ENCODE data around the gene DIPK1A.

DIPK1A gene

GRCh38 chr1:92876351-92876750 is 84.9 kb downstream of the DIPK1A start:
- no peak for DNase-seq (ENCODE audit: low read depth)

- DNase-seq (ENCODE audit: low read depth) = no peak
Observed at GRCh38 chr1:92874987-92875386, 86.3 kb downstream of the DIPK1A start.

DNA sequence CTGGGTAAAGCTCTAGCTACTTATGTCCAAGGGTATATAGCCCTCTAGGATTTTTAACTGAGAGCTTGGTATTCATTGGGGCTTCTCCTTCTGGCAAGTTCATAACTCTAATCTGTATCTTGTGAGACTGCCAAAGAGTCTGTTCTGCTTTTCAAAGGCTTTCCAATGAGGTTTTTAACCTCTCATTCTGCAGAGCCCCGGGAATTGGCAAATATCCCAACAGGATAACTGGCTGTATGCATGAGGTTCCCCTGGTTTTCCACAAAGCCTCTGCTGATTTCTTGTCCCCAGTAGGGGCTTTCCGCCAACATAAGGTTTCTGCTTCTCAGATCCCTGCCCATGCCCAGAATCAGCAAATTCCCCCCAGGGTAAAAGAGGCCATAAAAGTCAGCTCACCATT is 88.5 kb downstream of the DIPK1A start:
- no peak for DNase-seq (ENCODE audit: low read depth)

DNA sequence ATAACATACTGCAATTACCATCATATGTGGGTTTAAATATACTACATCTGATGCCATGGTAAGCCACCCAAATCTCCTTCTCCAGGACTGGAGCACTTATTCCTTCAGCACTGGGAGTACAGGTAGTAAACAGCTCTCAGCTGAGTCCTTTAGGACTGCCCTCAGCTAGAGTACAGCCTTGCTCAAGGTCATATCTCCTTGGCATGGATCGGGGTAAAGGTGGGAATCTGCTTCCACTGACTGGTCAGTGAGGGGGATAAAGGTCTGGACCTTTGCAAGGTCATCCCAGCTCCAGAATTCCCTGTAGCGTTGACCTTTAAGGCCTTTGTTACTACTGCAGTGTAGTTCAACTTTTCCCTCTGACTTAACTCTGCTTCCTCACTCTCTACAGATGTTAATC is 90.7 kb downstream of the DIPK1A start:
- no peak for DNase-seq (ENCODE audit: low read depth)

DNA sequence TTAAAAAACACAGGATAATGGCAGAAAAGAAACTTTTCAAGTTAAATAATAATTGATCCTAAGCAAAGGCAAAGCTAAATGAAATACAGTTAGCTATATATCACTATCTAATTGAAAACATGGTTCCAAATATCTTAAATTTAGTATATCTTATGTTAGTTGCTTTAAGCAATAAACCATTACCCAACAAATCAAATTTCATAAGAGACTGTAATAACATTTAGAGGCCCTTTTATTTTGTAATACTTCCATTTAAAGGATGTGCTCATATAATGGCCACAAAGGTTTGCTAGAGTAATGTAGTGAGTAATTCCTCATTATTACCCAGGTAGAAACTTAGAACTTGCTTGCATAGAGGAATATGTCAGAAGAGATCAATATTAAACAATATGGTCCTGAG is 97.1 kb downstream of the DIPK1A start:
- no peak for DNase-seq (ENCODE audit: low read depth)

- no peak for DNase-seq (ENCODE audit: low read depth)
Observed at GRCh38 chr1:92862605-92863004, 98.7 kb downstream of the DIPK1A start.

- DNase-seq (ENCODE audit: low read depth) = no peak
Observed at GRCh38 chr1:92859400-92860039, 101.7 kb downstream of the DIPK1A start.

- DNase-seq (ENCODE audit: low read depth) = no peak
Observed at GRCh38 chr1:92858564-92859399, 102.5 kb downstream of the DIPK1A start.

DNA sequence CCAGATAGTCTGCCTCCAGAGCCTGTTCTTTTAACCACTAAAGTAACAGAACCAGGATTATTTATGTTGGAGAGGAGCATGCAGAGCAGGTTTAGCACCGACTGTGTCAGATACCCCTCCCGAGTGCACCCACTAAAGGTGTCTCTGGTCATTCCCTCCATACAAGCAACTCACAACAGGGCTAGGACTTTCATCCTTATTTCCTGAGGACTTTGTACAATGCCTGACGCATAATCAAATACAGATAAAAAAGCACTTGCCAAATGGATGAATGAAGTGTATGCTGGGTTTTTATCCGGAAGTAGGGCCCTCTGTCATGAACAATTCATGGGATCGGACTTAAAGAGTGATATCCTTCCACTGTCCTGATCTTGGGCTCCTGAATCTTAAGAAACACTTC is 103.4 kb downstream of the DIPK1A start:
- DNase-seq (ENCODE audit: low read depth) = no peak

DNA sequence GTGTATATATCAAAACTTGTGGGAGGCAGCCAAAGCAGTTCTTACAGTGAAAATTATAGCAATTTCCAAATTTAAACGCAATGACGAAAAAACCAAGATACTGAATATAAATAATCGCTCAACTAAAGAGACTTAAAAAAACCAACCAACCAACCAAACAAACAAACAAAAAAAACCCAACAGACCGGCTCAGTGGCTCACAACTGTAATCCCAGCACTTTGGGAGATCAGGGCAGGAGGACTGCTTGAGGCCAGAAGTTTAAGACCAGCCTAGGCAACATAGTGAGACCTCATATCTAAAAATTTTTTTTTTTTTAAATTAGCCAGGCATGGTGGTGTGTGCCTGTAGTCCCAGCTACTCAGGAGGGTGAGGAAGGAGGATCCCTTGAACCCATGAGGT is 106.0 kb downstream of the DIPK1A start:
- no peak for DNase-seq (ENCODE audit: low read depth)

- no peak for DNase-seq (ENCODE audit: low read depth)
Observed at GRCh38 chr1:92854101-92854785, 107.0 kb downstream of the DIPK1A start.

DNA sequence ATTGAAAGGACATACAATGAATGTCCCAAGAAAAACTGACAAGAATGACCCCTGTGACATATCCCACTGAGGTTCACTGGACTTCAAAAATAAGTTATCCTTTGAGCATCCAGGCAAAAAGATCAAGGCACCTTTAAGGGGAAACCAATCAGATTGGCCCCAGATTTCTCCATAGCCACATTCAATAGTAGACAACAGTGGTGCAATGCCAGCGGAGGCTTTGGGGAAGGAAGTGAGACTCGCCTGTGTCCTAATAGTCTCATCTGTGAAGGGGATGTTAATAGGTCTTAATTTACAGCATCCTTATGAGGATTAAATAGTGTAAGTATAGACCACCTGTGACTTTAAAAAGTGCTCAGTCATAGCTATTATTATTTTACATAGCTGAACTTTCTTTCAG is 108.0 kb downstream of the DIPK1A start:
- no peak for DNase-seq (ENCODE audit: low read depth)

- no peak for DNase-seq (ENCODE audit: low read depth)
Observed at GRCh38 chr1:92851729-92852128, 109.5 kb downstream of the DIPK1A start.

- DNase-seq (ENCODE audit: low read depth) = no peak
Observed at GRCh38 chr1:92850019-92850418, 111.2 kb downstream of the DIPK1A start.

DNA sequence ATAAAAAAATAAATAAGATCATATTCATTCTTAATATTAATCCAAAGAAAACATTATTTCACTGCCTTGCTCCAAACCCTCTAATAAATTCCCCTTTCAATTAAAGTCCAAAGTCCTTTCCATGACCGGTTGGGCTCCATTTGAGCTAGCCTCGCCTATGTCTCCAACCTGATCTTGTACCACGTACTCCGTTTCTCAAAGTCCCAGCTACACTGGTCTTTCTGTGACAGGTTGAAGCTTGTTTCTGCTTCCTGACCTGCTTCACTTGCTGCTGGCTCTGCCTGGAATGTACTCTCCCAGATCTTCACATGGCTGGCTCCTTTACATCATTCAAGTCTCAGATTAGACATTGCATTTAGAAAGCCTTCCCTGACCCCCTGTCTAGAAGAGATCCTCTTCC is 113.1 kb downstream of the DIPK1A start:
- DNase-seq (ENCODE audit: low read depth) = no peak

DNA sequence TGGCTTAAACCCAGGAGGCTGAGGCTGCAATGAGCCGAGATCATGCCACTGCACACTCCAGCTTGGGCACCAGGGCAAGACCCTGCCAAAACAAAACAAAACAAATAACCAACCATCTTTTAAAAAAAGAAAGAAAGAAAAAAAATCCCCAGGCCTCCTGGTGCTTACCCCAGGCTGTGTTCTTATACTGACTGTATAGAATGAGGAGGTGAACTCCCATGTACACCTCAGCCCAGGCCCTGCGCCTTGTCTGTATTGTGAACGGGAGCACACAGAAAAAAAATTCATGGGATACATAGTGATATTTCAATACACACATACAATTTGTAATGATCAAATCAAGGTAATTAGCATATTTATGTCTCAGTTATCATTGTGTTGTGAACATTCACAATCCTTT is 115.4 kb downstream of the DIPK1A start:
- DNase-seq (ENCODE audit: low read depth) = no peak

DNA sequence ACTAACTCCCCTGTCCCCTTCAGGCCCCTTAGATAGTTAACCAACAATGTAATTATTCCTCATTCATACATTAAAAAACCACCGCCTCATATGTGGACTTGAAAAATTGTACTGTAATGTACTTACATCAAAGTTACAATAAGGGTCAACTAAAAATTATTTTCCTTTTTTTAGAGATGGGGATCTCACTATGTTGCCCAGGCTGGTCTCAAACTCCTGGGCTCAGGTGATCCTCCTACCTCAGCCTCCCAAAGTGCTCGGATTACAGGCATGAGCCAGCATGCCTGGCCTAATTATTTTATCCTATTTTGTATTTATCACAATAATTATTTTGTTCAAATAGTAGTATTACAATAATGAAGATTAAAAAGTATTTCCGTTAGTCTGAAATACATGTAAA is 116.8 kb downstream of the DIPK1A start:
- no peak for DNase-seq (ENCODE audit: low read depth)

GRCh38 chr1:92843429-92844352 is 117.6 kb downstream of the DIPK1A start:
- DNase-seq (ENCODE audit: low read depth) = no peak

DNA sequence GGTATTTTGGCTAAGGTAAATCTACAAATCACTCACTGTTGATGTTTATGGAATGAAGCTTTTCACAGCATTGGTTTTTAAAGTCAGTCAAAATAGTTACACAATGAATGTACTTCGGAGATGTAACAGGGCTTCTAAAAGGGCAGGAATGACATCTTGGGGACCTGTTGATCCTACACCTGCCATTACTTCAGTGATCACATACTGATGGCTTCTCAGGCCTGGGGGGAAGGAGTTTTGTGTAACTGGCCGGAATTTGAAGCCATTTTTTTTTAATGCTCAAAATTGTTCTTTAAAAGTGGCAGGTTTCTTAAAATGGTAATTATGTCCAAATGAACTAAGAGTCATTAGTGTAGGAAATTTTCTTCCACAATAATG is 118.2 kb downstream of the DIPK1A start:
- no peak for DNase-seq (ENCODE audit: low read depth)

GRCh38 chr1:92842082-92843045 is 118.9 kb downstream of the DIPK1A start:
- DNase-seq (ENCODE audit: low read depth) = no peak

DNA sequence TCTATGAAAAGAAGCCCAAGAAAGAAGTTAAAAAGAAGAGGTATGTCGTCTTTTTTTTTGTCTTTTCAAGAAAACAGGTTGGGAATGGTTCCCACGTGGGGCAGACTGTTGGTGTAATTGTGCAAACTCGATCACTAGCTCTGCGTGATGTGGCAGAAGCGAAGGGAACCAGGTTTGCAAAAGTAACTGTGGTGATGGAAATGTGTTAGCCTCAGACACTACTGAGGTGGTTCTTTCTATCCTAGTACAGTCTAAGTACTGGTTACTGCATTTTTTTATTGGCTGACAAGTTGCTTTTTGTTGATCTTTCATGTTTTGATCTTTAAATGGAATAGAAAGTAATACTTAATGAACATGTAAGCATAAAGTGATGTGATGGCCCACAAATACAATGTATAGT is 120.7 kb downstream of the DIPK1A start:
- DNase-seq (ENCODE audit: low read depth) = no peak

Data from activated T-helper 1 cell treated with Interleukin-2 at 50 U/mL for 16 hours (primary cell).